HepG2 (cell line): Measurements from ENCODE around the gene INA. TPM values are rescaled to one million over a fixed set of nuclear protein-coding genes. Genes with fewer than 3 reads are reported as not detected.

Experiments
- ATAC-seq: fragments of 200-7000 bp; cut with Tn5 transposase; 3 replicates; pipeline ENCODE4 v1.9.1; 2020; ENCODE audit warnings: mild to moderate bottlenecking, moderate library complexity
- BruUV-seq: library from RNA; stranded (reverse); fragments of 400-500 nt; replicated peaks from 2 replicates; lab custom pipeline; 2021; lab: Mats Ljungman, UMichigan
- CTCF ChIA-PET: fragments of 300-600 bp; formaldehyde crosslinking; extraction: SDS; loops from one replicate; lab custom pipeline; 2021; ENCODE audit warnings: low total read pairs, inconsistent platforms, low intra/inter-chr PET ratio; lab: Yijun Ruan, JAX
- POLR2A ChIA-PET: fragments of 350-600 bp; sonication (Branson Sonifier 250); formaldehyde crosslinking; loops from one replicate; lab custom pipeline; 2020; ENCODE audit warnings: antibody characterized with exemption, inconsistent platforms; lab: Yijun Ruan, JAX
- DNase-seq: peaks from one replicate; pipeline ENCODE4 v3.0.0-alpha.2; 2015; ENCODE audit warnings: low spot score
- FAIRE-seq: peaks from 3 replicates; lab custom pipeline; 2011; peaks lifted over from hg19 to GRCh38; lab: Jason Lieb, UNC
- H2AFZ ChIP-seq: one replicate; pipeline ENCODE4 v1.6.1; 2011; ENCODE audit warnings: low read length, inconsistent platforms
- H3K27ac ChIP-seq: fragments of 300-600 bp; 3 replicates; pipeline ENCODE4 v1.8.0; 2011; ENCODE audit warnings: mixed run types, mild to moderate bottlenecking, mixed read lengths, low read length, inconsistent platforms; ENCODE audit not compliant: insufficient read depth; ENCODE audit errors: extremely low read length
- H3K27me3 ChIP-seq, 2 experiments: fragments of 200-600 bp in 1 of 2; 2 replicates in 1 of 2; 3 replicates in 1 of 2; pipeline versions ENCODE4 v1.6.0 to v1.8.0; 2011; ENCODE audit warnings: low read length in 2 of 2, mild to moderate bottlenecking in 2 of 2, moderate library complexity in 2 of 2, inconsistent platforms in 1 of 2; ENCODE audit not compliant: insufficient read depth in 2 of 2, control insufficient read depth in 1 of 2
- H3K36me3 ChIP-seq, 2 experiments: fragments of 200-600 bp in 1 of 2; replicated peaks in 1 of 2; 2 replicates in 1 of 2; 3 replicates in 1 of 2; pipeline versions ENCODE4 v1.5.1 to v1.8.0; 2011; ENCODE audit warnings: low read length in 2 of 2, inconsistent platforms in 1 of 2; ENCODE audit not compliant: insufficient read depth in 2 of 2, control insufficient read depth in 1 of 2
- H3K4me1 ChIP-seq: 2 replicates; pipeline ENCODE4 v1.5.1; 2012; ENCODE audit warnings: low read length, inconsistent platforms; ENCODE audit not compliant: insufficient read depth
- H3K4me2 ChIP-seq: 2 replicates; pipeline ENCODE4 v1.6.0; 2011; ENCODE audit warnings: low read depth, low read length, inconsistent platforms
- H3K4me3 ChIP-seq, 3 experiments: fragments of 200-600 bp in 1 of 3; sonication (generic), shearing (Covaris generic) in 1 of 3; replicated peaks in 1 of 3; 2 replicates each; pipeline ENCODE4 v1.5.1; 2011 to 2016; ENCODE audit warnings: low read length in 3 of 3, inconsistent platforms in 2 of 3, low read depth in 2 of 3, mild to moderate bottlenecking in 2 of 3, control low read depth in 1 of 3, mixed read lengths in 1 of 3; ENCODE audit not compliant: insufficient read depth in 1 of 3
- H3K79me2 ChIP-seq: one replicate; pipeline ENCODE4 v1.6.1; 2011; ENCODE audit warnings: low read length, inconsistent platforms; ENCODE audit not compliant: insufficient read depth
- H3K9ac ChIP-seq: 2 replicates; pipeline ENCODE4 v1.6.0; 2011; ENCODE audit warnings: mild to moderate bottlenecking, low read depth, low read length, inconsistent platforms; ENCODE audit not compliant: insufficient read depth
- H3K9me3 ChIP-seq: 2 replicates; pipeline ENCODE4 v1.5.1; 2012; ENCODE audit warnings: mild to moderate bottlenecking, low read length
- H4K20me1 ChIP-seq: 2 replicates; pipeline ENCODE4 v1.6.0; 2011; ENCODE audit warnings: inconsistent platforms, mild to moderate bottlenecking, low read length, moderate library complexity; ENCODE audit not compliant: insufficient read depth
- FOSL2 ChIP-seq: sonication (generic); formaldehyde crosslinking; IDR thresholded peaks from 2 replicates; pipeline ENCODE4 v1.4.0; 2020; ENCODE audit warnings: missing genetic modification reagents
- REL ChIP-seq: sonication (generic); formaldehyde crosslinking; conservative IDR thresholded peaks from 2 replicates; pipeline ENCODE4 v1.8.0; 2022; ENCODE audit warnings: mild to moderate bottlenecking, missing genetic modification reagents, moderate library complexity
- RORA ChIP-seq: sonication (generic); formaldehyde crosslinking; IDR thresholded peaks from 2 replicates; pipeline ENCODE4 v1.5.0; 2020; ENCODE audit warnings: mild to moderate bottlenecking, missing genetic modification reagents, moderate library complexity
- ZBTB38 ChIP-seq: sonication (generic); formaldehyde crosslinking; IDR thresholded peaks from 2 replicates; pipeline ENCODE4 v1.5.1; 2020; ENCODE audit warnings: mild to moderate bottlenecking, missing genetic modification reagents
- ZFX ChIP-seq: sonication (generic); formaldehyde crosslinking; IDR thresholded peaks from 2 replicates; pipeline ENCODE4 v1.4.0; 2020; ENCODE audit warnings: mild to moderate bottlenecking, low read depth, missing genetic modification reagents, moderate library complexity
- ZNF329 ChIP-seq: sonication (generic); formaldehyde crosslinking; IDR thresholded peaks from 2 replicates; pipeline ENCODE4 v1.9.0; 2021; ENCODE audit warnings: low read depth, mild to moderate bottlenecking, missing genetic modification reagents
- ZNF331 ChIP-seq: sonication (generic); formaldehyde crosslinking; IDR thresholded peaks from 2 replicates; pipeline ENCODE4 v1.4.0; 2020; ENCODE audit warnings: missing genetic modification reagents
- WGBS: methylation state at CpG from one replicate; pipeline ENCODE4 v1.1.6; 2017; ENCODE audit warnings: low lambda C conversion rate; 5-methylcytosine and 5-hydroxymethylcytosine counted together
- in situ Hi-C: cut with HindIII; loops from 2 replicates; pipeline ENCODE4 v1.10.0; 2017; ENCODE audit warnings: low pct_unique_long_range_greater_than_20kb; ENCODE audit not compliant: extremely low pct_ligation_motif_present
- intact Hi-C: fragments of 100-400 bp; cut with micrococcal nuclease; formaldehyde crosslinking; loops from one replicate; pipeline ENCODE4 v1.10.0; 2022; ENCODE audit not compliant: unreplicated experiment
- polyA plus RNA-seq, 8 experiments: library from polyadenylated mRNA; depleted of rRNA in 3 of 8; stranded (reverse) in 7 of 8; unstranded in 1 of 8; fragments of >200 nt; fragmentation: Illumina TruSeq in 4 of 8; extraction: Trizol in 4 of 8; gene quantifications; 2 replicates each; pipeline versions ENCODE4 v1.2.1 to v1.2.3, GENCODE V29; 2011 to 2016; ENCODE audit warnings: low read depth in 4 of 8, missing spikeins in 1 of 8, mixed read lengths in 1 of 8; ENCODE audit not compliant: insufficient read depth in 1 of 8
- total RNA-seq, 5 experiments: library from RNA; depleted of rRNA; stranded (reverse); fragments of >200 nt; fragmentation: Illumina TruSeq; extraction: Trizol; gene quantifications; 2 replicates each; pipeline ENCODE4 v1.2.3, GENCODE V29; 2016; ENCODE audit warnings: low read depth in 1 of 5
- TF ChIP-seq, protein P1 (sequence below): sonication (generic); formaldehyde crosslinking; IDR thresholded peaks from 2 replicates; pipeline ENCODE4 v1.8.0; 2023; ENCODE audit warnings: mild to moderate bottlenecking, missing genetic modification reagents

Gene INA
- total and polyA plus RNA-seq, 2 of the 13 experiments (the other 11 are each of a cell fraction or from before 2014, with no cell fraction given), result 0.04 to 0.13 TPM

DNA sequence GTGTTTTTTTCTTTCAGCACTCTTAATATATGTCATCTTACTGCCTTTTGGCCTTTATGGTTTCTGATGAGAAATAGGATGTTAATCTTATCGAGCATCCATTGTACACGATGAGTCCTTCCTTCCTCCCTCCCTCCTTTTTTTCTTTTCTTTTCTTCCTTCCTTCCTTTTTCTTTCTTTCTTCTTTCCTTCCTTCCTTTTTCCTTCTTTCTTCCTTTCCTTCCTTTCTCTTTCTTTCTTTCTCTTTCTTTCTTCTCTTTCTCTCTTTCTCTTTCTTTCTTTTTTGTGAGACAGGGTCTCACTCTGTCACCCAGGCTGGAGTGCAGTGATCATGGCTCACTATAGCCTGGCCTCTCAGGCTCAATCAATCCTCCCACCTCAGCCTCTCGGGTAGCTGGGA is 22.8 kb upstream of the INA start:
- CTCF ChIA-PET, result no interaction called here
- 21% methylated on average over 3 of the region's 3 CpGs for WGBS
- H3K4me1 ChIP-seq, result no peaks in the 10 kb centered on the region
- no peak overlapping the region for H3K27ac ChIP-seq
- TF ChIP-seq ZBTB38 (no peak), ZNF331 (no peak), ZFX (no peak), ZNF329 (CRISPR knock-in tag) (no peak), REL (no peak)
- TF ChIP-seq, protein P1, sequence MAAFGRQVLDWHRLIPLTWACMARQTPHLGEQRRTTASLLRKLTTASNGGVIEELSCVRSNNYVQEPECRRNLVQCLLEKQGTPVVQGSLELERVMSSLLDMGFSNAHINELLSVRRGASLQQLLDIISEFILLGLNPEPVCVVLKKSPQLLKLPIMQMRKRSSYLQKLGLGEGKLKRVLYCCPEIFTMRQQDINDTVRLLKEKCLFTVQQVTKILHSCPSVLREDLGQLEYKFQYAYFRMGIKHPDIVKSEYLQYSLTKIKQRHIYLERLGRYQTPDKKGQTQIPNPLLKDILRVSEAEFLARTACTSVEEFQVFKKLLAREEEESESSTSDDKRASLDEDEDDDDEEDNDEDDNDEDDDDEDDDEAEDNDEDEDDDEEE, result no peak
- no peaks in the 10 kb centered on the region for H3K9me3 ChIP-seq
- POLR2A ChIA-PET, result no interaction called here
- H3K79me2 ChIP-seq, result no peaks in the 10 kb centered on the region
- DNase-seq, result no peak
- H4K20me1 ChIP-seq, result no peaks in the 10 kb centered on the region
- no peak overlapping the region for H3K4me2 ChIP-seq
- H3K27me3 ChIP-seq, result no peaks in the 10 kb centered on the region
- BruUV-seq, result no TSS peak
- in situ Hi-C loops (no loop called here), intact Hi-C loops (no loop called here)
- no peak overlapping the region for H3K9ac ChIP-seq
- ATAC-seq, result no peak
- no peak overlapping the region for H3K4me3 ChIP-seq
- no peaks in the 10 kb centered on the region for H3K36me3 ChIP-seq
- no peak for FAIRE-seq
- no peak overlapping the region for H2AFZ ChIP-seq

DNA sequence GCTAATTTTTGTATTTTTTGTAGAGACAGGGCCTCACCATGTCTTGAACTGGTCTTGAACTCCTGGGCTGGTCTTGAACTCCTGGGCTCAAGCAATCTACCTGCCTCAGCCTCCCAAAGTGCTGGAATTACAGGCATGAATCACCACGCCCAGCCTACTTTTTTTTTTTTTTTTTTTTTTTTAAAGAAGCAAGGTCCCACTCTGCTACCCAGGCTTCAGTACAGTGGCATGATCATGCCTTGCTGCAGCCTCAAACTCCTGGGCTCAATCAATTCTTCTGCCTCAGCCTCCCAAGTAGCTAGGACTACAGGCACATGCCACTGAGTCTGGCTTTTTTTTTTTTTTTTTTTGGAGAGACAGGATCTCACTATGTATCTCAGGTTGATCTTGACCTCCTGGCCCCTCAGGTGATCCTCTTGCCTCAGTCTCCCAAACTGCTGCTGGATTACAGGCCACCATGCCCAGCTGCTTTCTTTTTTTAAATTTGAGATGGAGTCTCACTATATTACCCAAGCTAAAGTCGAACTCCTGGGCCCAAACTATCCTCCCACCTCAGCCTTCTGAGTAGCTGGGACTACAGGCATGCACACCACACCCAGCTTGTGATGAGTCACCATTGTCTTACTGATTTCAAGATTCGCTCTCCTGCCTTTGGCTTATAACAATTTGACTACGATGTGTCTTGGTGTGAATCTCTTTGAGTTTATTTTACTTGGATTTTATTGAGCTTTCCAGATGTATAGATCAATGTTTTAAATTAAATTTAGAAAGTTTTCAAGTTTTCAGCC is 22.2 kb upstream of the INA start:
- Histone ChIP-seq H2AFZ (no peak overlapping the region), H3K36me3 (no peaks in the 10 kb centered on the region), H3K4me2 (no peak overlapping the region), H3K9ac (no peak overlapping the region), H3K27me3 (no peaks in the 10 kb centered on the region), H3K27ac (no peak overlapping the region), H4K20me1 (no peaks in the 10 kb centered on the region), H3K4me1 (peaks cover 4% of the 10 kb centered on the region), H3K4me3 (no peak overlapping the region), H3K79me2 (no peaks in the 10 kb centered on the region), H3K9me3 (peaks cover 5% of the 10 kb centered on the region; the same call in 1 of the 2 replicates)
- in situ Hi-C loops, result no loop called here
- WGBS, result 23% methylated on average over 4 of the region's 4 CpGs
- ChIA-PET CTCF (no interaction called here), POLR2A (no interaction called here)
- DNase-seq, result no peak
- no peak for ATAC-seq
- intact Hi-C loops, result no loop called here
- FAIRE-seq, result no peak
- BruUV-seq, result no TSS peak
- TF ChIP-seq FOSL2 (CRISPR knock-in tag) (0 out of 2 replicates have a peak, but pooled peaks have one; percentile 8), RORA (CRISPR knock-in tag) (no peak)
